GM12878 (cell line): ENCODE measurements around the gene CPVL.

Experiments used
- ATF2 ChIP-seq: IDR thresholded peaks from 2 replicates; pipeline ENCODE4 v1.6.1; 2012; ENCODE audit warnings: low read length, inconsistent platforms
- CBFB ChIP-seq: IDR thresholded peaks from 2 replicates; pipeline ENCODE4 v1.6.1; 2016; ENCODE audit warnings: antibody characterized with exemption, low read depth
- CTCF ChIP-seq, 3 experiments: IDR thresholded peaks in 2 of 3; conservative IDR thresholded peaks in 1 of 3; 2 replicates each; pipeline ENCODE4 v1.5.1; 2011; ENCODE audit warnings: low read depth in 3 of 3, low read length in 3 of 3, mild to moderate bottlenecking in 3 of 3, control low read depth in 2 of 3, moderate library complexity in 2 of 3, inconsistent platforms in 1 of 3, mixed read lengths in 1 of 3; ENCODE audit not compliant: control insufficient read depth in 2 of 3, insufficient read depth in 1 of 3; ENCODE audit errors: extremely low read depth in 1 of 3
- E2F4 ChIP-seq: IDR thresholded peaks from 2 replicates; pipeline ENCODE4 v1.6.1; 2012; ENCODE audit warnings: low read depth, low read length, improper control_type of control experiment
- EP300 ChIP-seq, 2 experiments: fragments of 150-350 bp in 1 of 2; IDR thresholded peaks; 2 replicates each; pipeline ENCODE4 v1.6.1; 2011 to 2012; ENCODE audit warnings: low read depth in 2 of 2, low read length in 2 of 2, borderline replicate concordance in 1 of 2, improper control_type of control experiment in 1 of 2, inconsistent platforms in 1 of 2; ENCODE audit not compliant: control insufficient read depth in 1 of 2
- FOXM1 ChIP-seq: IDR thresholded peaks from 2 replicates; pipeline ENCODE4 v1.6.1; 2012; ENCODE audit warnings: low read depth, mild to moderate bottlenecking, inconsistent platforms, low read length, moderate library complexity
- POLR2A ChIP-seq: IDR thresholded peaks from 2 replicates; pipeline ENCODE4 v1.6.1; 2011; ENCODE audit warnings: low read depth, mild to moderate bottlenecking, low read length
- RAD21 ChIP-seq: IDR thresholded peaks from 2 replicates; pipeline ENCODE4 v1.6.1; 2011; ENCODE audit warnings: mild to moderate bottlenecking, low read depth, low read length, moderate library complexity; ENCODE audit not compliant: insufficient read depth
- SKIL ChIP-seq: fragments of 450-650 bp; IDR thresholded peaks from 2 replicates; pipeline ENCODE4 v1.6.1; 2017; ENCODE audit warnings: mild to moderate bottlenecking, low read depth, inconsistent platforms; ENCODE audit not compliant: poor library complexity, severe bottlenecking
- ZNF274 ChIP-seq: IDR thresholded peaks from one replicate; pipeline ENCODE4 v1.8.0; 2011; ENCODE audit not compliant: insufficient read length, insufficient read depth
- ZZZ3 ChIP-seq: IDR thresholded peaks from 2 replicates; pipeline ENCODE4 v1.6.1; 2011; ENCODE audit warnings: low read depth; ENCODE audit not compliant: control insufficient read depth, insufficient read length

GRCh38 chr7:29035044-29035740 lies 111.1 kb downstream of the CPVL start:
- no peak for TF ChIP-seq CBFB
- TF ChIP-seq POLR2A, result no peak
- TF ChIP-seq CTCF (IDR thresholded peaks at IDR 0.05 in 2 of 3, conservative IDR thresholded peaks at IDR 0.05 in 1 of 3; ENCODE audit: control insufficient read depth in 2 of 3, extremely low read depth in 1 of 3, insufficient read depth in 1 of 3, low read depth in 3 of 3, low read length in 3 of 3), result no peak
- no peak for TF ChIP-seq ATF2
- no peak for TF ChIP-seq E2F4
- no peak for TF ChIP-seq ZZZ3
- no peak for TF ChIP-seq RAD21
- no peak for TF ChIP-seq EP300 (IDR thresholded peaks at IDR 0.05; ENCODE audit: borderline replicate concordance in 1 of 2, control insufficient read depth in 1 of 2, low read depth in 2 of 2, low read length in 2 of 2)
- no peak for TF ChIP-seq SKIL
- TF ChIP-seq ZNF274, result no peak
- no peak for TF ChIP-seq FOXM1
